IMR-90 (cell line): ENCODE measurements around the gene AMZ1. TPM values are rescaled to one million over a fixed set of nuclear protein-coding genes. Genes with fewer than 3 reads are reported as not detected.

ENCODE experiments used
- ATAC-seq: fragments of 200-7000 bp; cut with Tn5 transposase; 2 replicates; pipeline ENCODE4 v1.9.1; 2020; ENCODE audit warnings: low read depth, mild to moderate bottlenecking, moderate library complexity
- BruUV-seq: library from RNA; stranded (reverse); fragments of 400-500 nt; replicated peaks from 2 replicates; lab custom pipeline; 2021; lab: Mats Ljungman, UMichigan
- CTCF ChIA-PET: fragments of 300-600 bp; formaldehyde crosslinking; extraction: SDS; loops from one replicate; lab custom pipeline; 2021; ENCODE audit warnings: antibody characterized with exemption; lab: Yijun Ruan, JAX
- POLR2A ChIA-PET: fragments of 300-600 bp; sonication (Branson Sonifier 250); formaldehyde crosslinking; loops from one replicate; lab custom pipeline; 2022; ENCODE audit warnings: antibody characterized with exemption; ENCODE audit not compliant: unreplicated experiment; lab: Charles Lee
- DNase-seq: peaks from one replicate; pipeline ENCODE4 v3.0.0; 2013
- H2AFZ ChIP-seq: replicated peaks from 2 replicates; pipeline ENCODE3; 2013; ENCODE audit warnings: low read length, mild to moderate bottlenecking; ENCODE audit not compliant: poor library complexity
- H2AK5ac ChIP-seq: 2 replicates; pipeline ENCODE4 v1.6.1; 2013; ENCODE audit warnings: low read depth, low read length, inconsistent platforms
- H2AK9ac ChIP-seq: replicated peaks from 2 replicates; pipeline ENCODE3; 2013; ENCODE audit warnings: mild to moderate bottlenecking, low read depth, low read length, moderate library complexity; ENCODE audit not compliant: poor library complexity
- H2BK120ac ChIP-seq: 2 replicates; pipeline ENCODE4 v1.6.1; 2013; ENCODE audit warnings: low read depth, low read length, inconsistent platforms
- H2BK15ac ChIP-seq: 3 replicates; pipeline ENCODE4 v1.6.1; 2013; ENCODE audit warnings: low read depth, low read length, inconsistent platforms
- H2BK20ac ChIP-seq: 2 replicates; pipeline ENCODE4 v1.6.1; 2013; ENCODE audit warnings: low read depth, mild to moderate bottlenecking, inconsistent platforms, low read length, moderate library complexity
- H2BK5ac ChIP-seq: 2 replicates; pipeline ENCODE4 v1.6.1; 2013; ENCODE audit warnings: mild to moderate bottlenecking, low read depth, low read length, inconsistent platforms; ENCODE audit not compliant: poor library complexity, severe bottlenecking
- H3K14ac ChIP-seq: replicated peaks from 2 replicates; pipeline ENCODE4 v1.6.1; 2013; ENCODE audit warnings: low read depth, low read length, inconsistent platforms
- H3K18ac ChIP-seq: 2 replicates; pipeline ENCODE4 v1.6.1; 2013; ENCODE audit warnings: low read depth, low read length, control low read depth
- H3K23ac ChIP-seq: 2 replicates; pipeline ENCODE4 v1.6.1; 2013; ENCODE audit warnings: low read depth, low read length, inconsistent platforms
- H3K27ac ChIP-seq: 2 replicates; pipeline ENCODE4 v1.5.1; 2013; ENCODE audit warnings: mild to moderate bottlenecking, control low read depth, low read length; ENCODE audit not compliant: insufficient read depth
- H3K27me3 ChIP-seq: 2 replicates; pipeline ENCODE4 v1.6.1; 2013; ENCODE audit warnings: low read length; ENCODE audit not compliant: control insufficient read depth, insufficient read depth
- H3K36me3 ChIP-seq: 2 replicates; pipeline ENCODE4 v1.6.1; 2013; ENCODE audit warnings: low read length, mixed read lengths; ENCODE audit not compliant: control insufficient read depth, insufficient read depth
- H3K4ac ChIP-seq: 2 replicates; pipeline ENCODE4 v1.6.1; 2013; ENCODE audit warnings: low read depth, low read length, inconsistent platforms
- H3K4me1 ChIP-seq: 2 replicates; pipeline ENCODE4 v1.6.1; 2013; ENCODE audit warnings: low read length, mixed read lengths; ENCODE audit not compliant: control insufficient read depth, insufficient read depth
- H3K4me2 ChIP-seq: 2 replicates; pipeline ENCODE4 v1.6.1; 2013; ENCODE audit warnings: low read depth, mild to moderate bottlenecking, control low read depth, low read length, moderate library complexity
- H3K4me3 ChIP-seq: 2 replicates; pipeline ENCODE4 v1.5.1; 2013; ENCODE audit warnings: low read depth, mild to moderate bottlenecking, control low read depth, low read length, moderate library complexity; ENCODE audit not compliant: insufficient read depth
- H3K56ac ChIP-seq: 2 replicates; pipeline ENCODE4 v1.6.1; 2013; ENCODE audit warnings: low read length, inconsistent platforms; ENCODE audit not compliant: insufficient read depth; ENCODE audit errors: extremely low read depth
- H3K79me1 ChIP-seq, 2 experiments: 2 replicates each; pipeline ENCODE4 v1.6.1; 2013; ENCODE audit warnings: low read length in 2 of 2, inconsistent platforms in 1 of 2, low read depth in 1 of 2
- H3K9ac ChIP-seq: 2 replicates; pipeline ENCODE4 v1.6.1; 2013; ENCODE audit warnings: low read depth, low read length, control low read depth
- H3K9me1 ChIP-seq: 2 replicates; pipeline ENCODE4 v1.6.1; 2013; ENCODE audit warnings: low read length, inconsistent platforms; ENCODE audit not compliant: insufficient read depth
- H3K9me3 ChIP-seq: 2 replicates; pipeline ENCODE4 v1.6.1; 2013; ENCODE audit warnings: low read length; ENCODE audit not compliant: control insufficient read depth, insufficient read depth
- H4K20me1 ChIP-seq: 2 replicates; pipeline ENCODE4 v1.6.1; 2013; ENCODE audit warnings: low read length, inconsistent platforms; ENCODE audit not compliant: insufficient read depth
- H4K5ac ChIP-seq: 2 replicates; pipeline ENCODE4 v1.6.1; 2013; ENCODE audit warnings: mild to moderate bottlenecking, low read depth, low read length, control low read depth
- H4K8ac ChIP-seq, 2 experiments: 2 replicates each; pipeline ENCODE4 v1.6.1; 2013; ENCODE audit warnings: low read depth in 2 of 2, low read length in 2 of 2, control low read depth in 1 of 2, inconsistent platforms in 1 of 2
- H4K91ac ChIP-seq: 2 replicates; pipeline ENCODE4 v1.6.1; 2013; ENCODE audit warnings: low read depth, low read length, inconsistent platforms; ENCODE audit not compliant: insufficient read depth
- BHLHE40 ChIP-seq: fragments of 150-350 bp; IDR thresholded peaks from 2 replicates; pipeline ENCODE4 v1.6.1; 2016; ENCODE audit warnings: mild to moderate bottlenecking, low read depth, low read length
- CEBPB ChIP-seq: IDR thresholded peaks from 2 replicates; pipeline ENCODE4 v1.6.1; 2012; ENCODE audit warnings: low read depth, low read length, improper control_type of control experiment
- CHD1 ChIP-seq: IDR thresholded peaks from 2 replicates; pipeline ENCODE4 v1.6.1; 2012; ENCODE audit warnings: low read depth, low read length, improper control_type of control experiment
- CTCF ChIP-seq: conservative IDR thresholded peaks from 2 replicates; pipeline ENCODE4 v1.5.1; 2012; ENCODE audit warnings: mild to moderate bottlenecking, low read depth, low read length, improper control_type of control experiment
- FOS ChIP-seq: fragments of 150-350 bp; IDR thresholded peaks from 2 replicates; pipeline ENCODE4 v1.6.1; 2016; ENCODE audit warnings: low read depth, low read length
- MAFK ChIP-seq: IDR thresholded peaks from 2 replicates; pipeline ENCODE4 v1.6.1; 2012; ENCODE audit warnings: low read depth, low read length, improper control_type of control experiment
- MAZ ChIP-seq: IDR thresholded peaks from 2 replicates; pipeline ENCODE4 v1.6.1; 2012; ENCODE audit warnings: low read depth, mild to moderate bottlenecking, low read length, improper control_type of control experiment, moderate library complexity, borderline replicate concordance
- MXI1 ChIP-seq: IDR thresholded peaks from 2 replicates; pipeline ENCODE4 v1.6.1; 2012; ENCODE audit warnings: low read depth, mild to moderate bottlenecking, low read length, moderate library complexity, borderline replicate concordance
- NFE2L2 ChIP-seq: fragments of 150-350 bp; IDR thresholded peaks from 2 replicates; pipeline ENCODE4 v1.6.1; 2016; ENCODE audit warnings: low read depth, mild to moderate bottlenecking, low read length
- POLR2A ChIP-seq: IDR thresholded peaks from 2 replicates; pipeline ENCODE4 v1.6.1; 2012; ENCODE audit warnings: mild to moderate bottlenecking, low read depth, low read length
- RAD21 ChIP-seq: IDR thresholded peaks from 2 replicates; pipeline ENCODE4 v1.6.1; 2012; ENCODE audit warnings: low read length, improper control_type of control experiment
- RCOR1 ChIP-seq: IDR thresholded peaks from 2 replicates; pipeline ENCODE4 v1.6.1; 2012; ENCODE audit warnings: mild to moderate bottlenecking, low read length, improper control_type of control experiment; ENCODE audit not compliant: insufficient replicate concordance
- RFX5 ChIP-seq: IDR thresholded peaks from 2 replicates; pipeline ENCODE4 v1.8.0; 2012; ENCODE audit warnings: low read depth, mild to moderate bottlenecking, low read length, moderate library complexity
- SMC3 ChIP-seq: fragments of 150-350 bp; IDR thresholded peaks from 2 replicates; pipeline ENCODE4 v1.6.1; 2016; ENCODE audit warnings: low read depth, mild to moderate bottlenecking, antibody characterized with exemption, low read length, moderate library complexity
- USF2 ChIP-seq: fragments of 150-350 bp; IDR thresholded peaks from 2 replicates; pipeline ENCODE4 v1.6.1; 2017; ENCODE audit warnings: mild to moderate bottlenecking, antibody characterized with exemption, low read length, low read depth
- WGBS, 2 experiments: methylation state at CpG; one replicate each; pipeline versions ENCODE4 v1.1.5 to v1.1.7; 2013; ENCODE audit warnings: missing lambda C conversion rate in 2 of 2; ENCODE audit not compliant: insufficient read length in 1 of 2; ENCODE audit errors: extremely low coverage in 2 of 2; 5-methylcytosine and 5-hydroxymethylcytosine counted together
- dilution Hi-C: fragments of 300-500 bp; cut with HindIII; formaldehyde crosslinking; loops from one replicate; pipeline ENCODE4 v1.14.3; 2018; ENCODE audit warnings: low sequenced_read_pairs; ENCODE audit not compliant: unreplicated experiment
- in situ Hi-C: fragments of 300-500 bp; cut with MboI; formaldehyde crosslinking; loops from 3 replicates; pipeline ENCODE4 v1.14.3; 2019; ENCODE audit warnings: low sequenced_read_pairs, inconsistent platforms, mixed read lengths
- intact Hi-C: fragments of 100-400 bp; cut with micrococcal nuclease; formaldehyde crosslinking; loops from 2 replicates; pipeline ENCODE4 v1.10.0; 2022
- polyA plus RNA-seq, 3 experiments: library from polyadenylated mRNA; depleted of rRNA; stranded (reverse); fragments of >200 nt; gene quantifications; 2 replicates each; pipeline ENCODE4 v1.2.3, GENCODE V29; 2012; ENCODE audit warnings: low replicate concordance in 1 of 3
- total RNA-seq: library from RNA; depleted of rRNA; stranded (reverse); fragments of >200 nt; gene quantifications from 2 replicates; pipeline ENCODE4 v1.2.3, GENCODE V29; 2012
- TF ChIP-seq, protein P1 (sequence below): fragments of 150-350 bp; IDR thresholded peaks from 2 replicates; pipeline ENCODE4 v1.6.1; 2016; ENCODE audit warnings: low read depth, mild to moderate bottlenecking, low read length, moderate library complexity, borderline replicate concordance

The AMZ1 gene
- total and polyA plus RNA-seq, 2 of the 4 experiments (the other 2 are of a cell fraction): 0.54 to 1.6 TPM

- Histone ChIP-seq H3K23ac (no peak overlapping the region), H2AFZ (no peak overlapping the region), H2BK5ac (no peak overlapping the region), H3K18ac (no peak overlapping the region), H4K20me1 (no peaks in the 10 kb centered on the region), H3K36me3 (no peaks in the 10 kb centered on the region), H3K9me3 (no peaks in the 10 kb centered on the region), H4K8ac (no peak overlapping the region), H3K4me3 (no peak overlapping the region), H3K27ac (no peak overlapping the region), H3K27me3 (peaks cover 6% of the 10 kb centered on the region; the same call in 1 of the 2 replicates), H3K56ac (no peak overlapping the region), H3K14ac (no peak overlapping the region), H2AK9ac (no peak overlapping the region), H3K4me1 (no peaks in the 10 kb centered on the region; the same call in 1 of the 2 replicates), H2BK15ac (no peak overlapping the region), H3K4me2 (no peak overlapping the region), H3K9ac (no peak overlapping the region), H2BK120ac (no peak overlapping the region), H3K79me1 (no peaks in the 10 kb centered on the region), H3K9me1 (no peaks in the 10 kb centered on the region), H3K4ac (no peak overlapping the region), H2AK5ac (no peak overlapping the region; the same call in 1 of the 2 replicates), H4K91ac (no peak overlapping the region), H2BK20ac (no peak overlapping the region), H4K5ac (no peak overlapping the region)
- POLR2A ChIA-PET: no interaction called here
- TF ChIP-seq RCOR1 (no peak), BHLHE40 (no peak), MXI1 (no peak), CEBPB (no peak), MAZ (no peak), RFX5 (no peak), USF2 (no peak), RAD21 (no peak), POLR2A (no peak), MAFK (no peak), NFE2L2 (no peak), SMC3 (no peak), CTCF (no peak), FOS (no peak), CHD1 (no peak)
- TF ChIP-seq, protein P1, sequence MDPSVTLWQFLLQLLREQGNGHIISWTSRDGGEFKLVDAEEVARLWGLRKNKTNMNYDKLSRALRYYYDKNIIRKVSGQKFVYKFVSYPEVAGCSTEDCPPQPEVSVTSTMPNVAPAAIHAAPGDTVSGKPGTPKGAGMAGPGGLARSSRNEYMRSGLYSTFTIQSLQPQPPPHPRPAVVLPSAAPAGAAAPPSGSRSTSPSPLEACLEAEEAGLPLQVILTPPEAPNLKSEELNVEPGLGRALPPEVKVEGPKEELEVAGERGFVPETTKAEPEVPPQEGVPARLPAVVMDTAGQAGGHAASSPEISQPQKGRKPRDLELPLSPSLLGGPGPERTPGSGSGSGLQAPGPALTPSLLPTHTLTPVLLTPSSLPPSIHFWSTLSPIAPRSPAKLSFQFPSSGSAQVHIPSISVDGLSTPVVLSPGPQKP: no peak
- ATAC-seq (no peak), DNase-seq (no peak)
- intact Hi-C loops: no loop called here
- dilution Hi-C loops: no loop called here
- CTCF ChIA-PET: no interaction called here
- in situ Hi-C loops: no loop called here
- BruUV-seq: no TSS peak
- WGBS, 2 experiments: 89% methylated on average over 9 of the region's 22 CpGs; no CpG with 5 or more reads in 1 of the 2 experiments
Observed at GRCh38 chr7:2702594-2702957, 14.6 kb downstream of the AMZ1 start.
